ENCODE measurements around the gene FOXC2.

FOXC2 gene

DNA sequence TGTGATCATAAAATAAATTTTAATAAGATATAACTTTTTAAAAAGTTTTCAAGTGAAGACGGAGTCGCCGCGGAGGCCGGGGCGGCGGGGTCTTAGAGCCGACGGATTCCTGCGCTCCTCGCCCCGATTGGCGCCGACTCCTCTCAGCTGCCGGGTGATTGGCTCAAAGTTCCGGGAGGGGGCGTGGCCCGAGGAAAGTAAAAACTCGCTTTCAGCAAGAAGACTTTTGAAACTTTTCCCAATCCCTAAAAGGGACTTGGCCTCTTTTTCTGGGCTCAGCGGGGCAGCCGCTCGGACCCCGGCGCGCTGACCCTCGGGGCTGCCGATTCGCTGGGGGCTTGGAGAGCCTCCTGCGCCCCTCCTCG lies at the start of gene FOXC2:
Gene FOXC2 (plus strand): TSS at position 229 of the 365 bp plus-strand sequence. CDS start 507 bp downstream, outside the sequence.
- TF ChIP-seq, protein P1, sequence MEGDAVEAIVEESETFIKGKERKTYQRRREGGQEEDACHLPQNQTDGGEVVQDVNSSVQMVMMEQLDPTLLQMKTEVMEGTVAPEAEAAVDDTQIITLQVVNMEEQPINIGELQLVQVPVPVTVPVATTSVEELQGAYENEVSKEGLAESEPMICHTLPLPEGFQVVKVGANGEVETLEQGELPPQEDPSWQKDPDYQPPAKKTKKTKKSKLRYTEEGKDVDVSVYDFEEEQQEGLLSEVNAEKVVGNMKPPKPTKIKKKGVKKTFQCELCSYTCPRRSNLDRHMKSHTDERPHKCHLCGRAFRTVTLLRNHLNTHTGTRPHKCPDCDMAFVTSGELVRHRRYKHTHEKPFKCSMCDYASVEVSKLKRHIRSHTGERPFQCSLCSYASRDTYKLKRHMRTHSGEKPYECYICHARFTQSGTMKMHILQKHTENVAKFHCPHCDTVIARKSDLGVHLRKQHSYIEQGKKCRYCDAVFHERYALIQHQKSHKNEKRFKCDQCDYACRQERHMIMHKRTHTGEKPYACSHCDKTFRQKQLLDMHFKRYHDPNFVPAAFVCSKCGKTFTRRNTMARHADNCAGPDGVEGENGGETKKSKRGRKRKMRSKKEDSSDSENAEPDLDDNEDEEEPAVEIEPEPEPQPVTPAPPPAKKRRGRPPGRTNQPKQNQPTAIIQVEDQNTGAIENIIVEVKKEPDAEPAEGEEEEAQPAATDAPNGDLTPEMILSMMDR (IDR thresholded peaks at IDR 0.05; ENCODE audit: extremely low read depth, insufficient read depth, missing control alignments) = no peak
- DNase-seq (ENCODE audit: low spot score) = peak; percentile 78
- in situ Hi-C loops (cut with MboI; ENCODE audit: low pct_unique_long_range_greater_than_20kb, low sequenced_read_pairs, unreplicated experiment) = loop anchor here (10.0 kb wide), 3 partner anchors 52 to 718 kb away; partner anchors contain the start of gene FOXF1

DNA sequence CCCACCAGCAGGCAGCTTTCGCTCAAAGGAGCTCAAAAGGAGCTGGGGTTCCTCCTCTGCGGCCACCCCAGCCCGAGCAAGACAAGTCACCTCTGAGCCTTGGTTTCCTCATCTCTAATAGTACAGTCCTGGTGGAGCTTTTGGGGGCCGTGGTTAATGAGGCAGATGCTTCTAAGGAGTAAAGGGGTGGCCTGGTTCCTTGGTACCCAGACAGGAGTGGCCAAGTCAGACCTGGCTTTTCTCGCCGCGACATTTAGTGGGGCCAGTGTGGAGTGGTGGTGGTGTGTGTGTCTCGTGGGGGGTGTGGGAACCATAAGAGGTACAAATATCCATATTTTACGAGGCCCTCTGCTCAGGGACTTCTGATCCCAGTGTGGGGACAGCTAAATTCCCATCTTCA lies 49.6 kb upstream of the FOXC2 start:
- TF ChIP-seq, protein P1 (IDR thresholded peaks at IDR 0.05; ENCODE audit: extremely low read depth, insufficient read depth, missing control alignments) = no peak
- in situ Hi-C loops (cut with MboI; ENCODE audit: low pct_unique_long_range_greater_than_20kb, low sequenced_read_pairs, unreplicated experiment) = loop anchor here (10.0 to 25.0 kb wide), 3 partner anchors 48 to 705 kb away; partner anchors contain the start of gene FOXC2
- DNase-seq (ENCODE audit: low spot score) = no peak

DNA sequence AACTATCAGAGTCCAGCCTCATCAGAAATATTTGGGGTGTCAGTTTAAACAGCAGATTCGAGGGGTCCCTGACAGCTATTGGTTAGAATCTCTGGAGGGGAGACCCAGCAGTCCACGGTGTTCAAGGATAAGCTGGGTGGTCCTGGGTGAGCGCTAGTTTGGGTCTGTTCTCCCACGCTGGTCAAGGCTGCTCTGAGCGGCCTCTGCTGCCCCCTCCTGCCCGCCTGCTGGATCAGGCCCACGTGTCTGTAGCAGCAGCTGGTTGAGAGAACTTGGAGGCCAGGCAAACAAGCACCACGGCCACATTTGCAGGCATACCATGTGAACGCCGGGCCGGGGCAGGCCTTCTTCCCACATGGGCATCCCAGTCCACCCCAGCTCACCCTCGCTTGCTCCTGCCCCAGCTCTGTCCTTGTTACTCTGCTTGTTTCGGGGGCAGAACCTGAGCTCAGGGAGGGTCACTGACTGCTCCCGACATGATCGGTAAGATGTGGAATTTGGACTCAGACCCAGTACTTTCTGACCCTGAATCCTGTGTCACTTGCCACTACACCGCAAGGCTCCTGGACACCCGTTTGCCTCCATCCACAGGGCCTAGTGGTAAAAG lies 48.9 kb upstream of the FOXC2 start:
- in situ Hi-C loops (cut with MboI; ENCODE audit: low pct_unique_long_range_greater_than_20kb, low sequenced_read_pairs, unreplicated experiment) = loop anchor here (10.0 to 25.0 kb wide), 3 partner anchors 47 to 705 kb away; partner anchors contain the start of gene FOXC2
- DNase-seq (ENCODE audit: low spot score) = peak; percentile 77
- TF ChIP-seq, protein P1 (IDR thresholded peaks at IDR 0.05; ENCODE audit: extremely low read depth, insufficient read depth, missing control alignments) = peak; percentile 85

DNA sequence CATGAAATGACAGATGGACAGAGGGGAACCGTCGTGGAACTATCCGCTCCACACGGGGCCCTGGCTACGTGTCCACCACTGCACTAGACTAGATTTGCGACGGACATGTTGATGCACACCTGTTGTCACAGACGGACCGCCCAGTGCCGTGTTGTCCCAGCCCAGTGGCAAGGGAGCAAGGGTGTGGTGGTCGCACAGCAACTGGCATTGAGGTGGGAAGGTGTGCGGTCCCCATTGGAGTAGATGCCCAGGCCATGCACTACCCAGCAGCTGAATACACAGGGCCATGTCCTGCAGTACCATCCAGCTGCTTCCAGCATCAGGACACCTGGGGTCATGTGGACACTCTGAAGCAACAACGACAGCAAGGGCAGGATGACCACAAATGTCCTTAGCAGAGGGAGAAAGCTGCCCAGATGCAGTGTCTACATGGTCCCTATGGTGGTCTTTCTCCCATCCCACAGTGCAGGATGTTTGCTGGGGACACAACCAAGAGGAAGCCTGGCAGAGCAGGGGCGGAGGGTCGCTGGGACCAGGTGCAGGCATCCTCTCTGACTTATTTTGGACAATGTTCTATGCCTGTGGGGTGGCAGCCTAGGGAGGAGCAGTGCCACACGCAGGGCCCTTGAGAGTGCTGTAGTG lies 47.5 kb upstream of the FOXC2 start:
- TF ChIP-seq, protein P1 (IDR thresholded peaks at IDR 0.05; ENCODE audit: extremely low read depth, insufficient read depth, missing control alignments) = no peak
- DNase-seq (ENCODE audit: low spot score) = no peak
- in situ Hi-C loops (cut with MboI; ENCODE audit: low pct_unique_long_range_greater_than_20kb, low sequenced_read_pairs, unreplicated experiment) = loop anchor here (10.0 to 25.0 kb wide), 3 partner anchors 46 to 707 kb away; partner anchors contain the start of gene FOXC2

DNA sequence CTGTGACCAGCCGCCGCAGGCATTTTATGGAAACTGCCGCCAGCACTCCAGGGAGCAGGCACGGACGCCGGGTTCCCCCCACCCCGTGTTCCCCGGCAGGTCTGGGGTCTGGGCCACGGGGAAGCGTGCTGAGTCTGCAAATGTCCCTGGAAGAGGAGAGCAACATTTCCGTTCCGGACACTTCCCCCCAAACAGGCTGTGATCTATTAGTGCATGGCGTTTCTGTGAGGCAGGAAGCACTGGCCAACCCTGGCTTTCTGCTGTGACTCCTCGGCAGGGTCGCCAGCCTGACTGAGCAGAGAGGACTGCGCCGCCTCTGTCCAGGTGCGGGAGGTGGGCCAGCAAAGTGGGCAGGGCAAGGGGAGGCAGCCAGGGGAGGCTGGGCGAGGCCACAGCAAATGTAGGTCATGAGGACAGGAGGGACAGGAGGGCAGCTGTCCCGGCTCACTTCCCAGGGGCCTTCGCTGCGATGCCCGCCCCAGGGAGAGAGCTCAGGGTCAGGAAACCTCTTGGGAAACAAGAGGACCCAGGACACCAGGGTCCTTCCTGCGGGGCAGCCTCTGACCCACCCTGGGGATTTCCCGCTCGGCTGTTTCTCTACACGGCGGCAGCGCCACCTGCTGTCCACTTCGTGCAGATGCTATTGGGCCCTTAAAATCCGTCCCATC lies 46.8 kb upstream of the FOXC2 start:
- in situ Hi-C loops (cut with MboI; ENCODE audit: low pct_unique_long_range_greater_than_20kb, low sequenced_read_pairs, unreplicated experiment) = loop anchor here (10.0 to 25.0 kb wide), 3 partner anchors 45 to 707 kb away; partner anchors contain the start of gene FOXC2
- TF ChIP-seq, protein P1 (IDR thresholded peaks at IDR 0.05; ENCODE audit: extremely low read depth, insufficient read depth, missing control alignments) = peak; percentile 91

More for the DNA sequence above, 46.8 kb upstream of the FOXC2 start:
- peak; percentile 83 for DNase-seq (ENCODE audit: low spot score)
